CD4-positive, alpha-beta T cell treated with Interleukin-6 for 4 hours (primary cell): ENCODE data around the gene RYR3.

Experiments
- DNase-seq: peaks from one replicate; pipeline ENCODE4 v3.0.0-alpha.2; 2020; ENCODE audit warnings: mixed read lengths

RYR3 gene

GRCh38 chr15:33852094-33852493, 541.3 kb downstream of the RYR3 start:
- no peak for DNase-seq

- DNase-seq, result no peak
Measured at GRCh38 chr15:33852570-33852969, 541.8 kb downstream of the RYR3 start.

DNA sequence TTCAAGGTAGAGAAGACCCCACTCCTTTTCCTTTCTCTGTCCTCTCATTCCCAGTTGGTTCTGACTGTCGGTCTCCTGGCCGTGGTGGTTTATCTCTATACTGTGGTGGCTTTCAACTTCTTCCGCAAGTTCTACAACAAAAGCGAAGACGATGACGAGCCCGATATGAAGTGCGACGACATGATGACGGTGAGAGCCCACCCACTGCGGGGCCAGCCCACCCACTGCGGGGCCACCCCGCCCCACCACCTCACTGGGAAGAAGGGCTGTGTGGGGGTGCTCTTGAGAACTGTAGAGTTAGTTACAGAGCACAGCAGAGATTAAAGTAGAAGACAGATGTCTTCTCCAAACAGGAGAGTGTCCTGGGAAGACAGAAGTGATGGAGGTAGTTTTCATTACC, 547.0 kb downstream of the RYR3 start:
- no peak for DNase-seq

DNA sequence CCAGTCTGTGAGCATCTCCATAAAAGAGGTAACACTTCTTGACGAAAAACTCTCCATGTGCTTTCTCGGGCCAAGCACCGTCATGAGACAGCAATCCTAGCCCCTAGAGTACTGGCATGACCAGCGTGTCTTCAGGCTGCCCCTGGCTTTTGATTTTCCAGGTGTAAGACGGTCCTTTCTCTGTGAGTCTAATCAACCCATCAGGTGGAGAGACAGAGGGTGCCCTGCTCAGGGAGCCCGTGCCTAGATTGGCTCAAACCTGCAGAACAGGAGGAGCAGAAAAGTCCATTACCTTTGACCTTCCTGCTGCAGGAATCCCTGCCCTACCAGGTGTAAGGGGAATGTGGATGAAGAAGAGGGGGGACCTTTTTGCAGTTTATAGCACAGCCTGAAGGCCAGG, 548.1 kb downstream of the RYR3 start:
- DNase-seq, result no peak

DNA sequence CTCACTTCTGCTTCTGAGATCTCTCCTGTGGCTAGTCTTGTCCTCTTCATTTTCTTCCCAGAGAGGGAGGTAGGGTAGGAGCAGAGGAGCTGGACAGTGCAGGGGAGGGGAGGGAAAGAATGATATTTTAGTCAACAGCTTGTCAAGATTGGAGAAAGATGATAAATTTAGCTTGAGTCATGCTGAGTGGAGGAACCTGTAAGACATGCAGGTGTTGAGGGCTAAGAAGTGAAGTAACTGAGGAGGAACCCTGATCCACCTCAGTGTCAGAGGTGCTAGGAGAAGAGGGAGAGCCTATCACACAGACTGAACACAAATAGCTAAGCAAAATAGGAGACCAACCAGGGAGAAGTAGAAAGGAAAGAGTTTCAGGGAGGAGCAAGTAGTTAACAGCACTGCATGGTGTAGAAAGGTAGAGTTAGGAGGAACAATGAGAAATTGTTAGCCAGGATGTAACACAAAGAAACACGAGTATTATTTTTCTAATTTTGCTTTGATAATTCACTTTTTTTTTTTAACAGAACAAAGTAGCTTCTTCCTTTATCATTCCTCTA, 549.3 kb downstream of the RYR3 start:
- DNase-seq, result no peak

DNA sequence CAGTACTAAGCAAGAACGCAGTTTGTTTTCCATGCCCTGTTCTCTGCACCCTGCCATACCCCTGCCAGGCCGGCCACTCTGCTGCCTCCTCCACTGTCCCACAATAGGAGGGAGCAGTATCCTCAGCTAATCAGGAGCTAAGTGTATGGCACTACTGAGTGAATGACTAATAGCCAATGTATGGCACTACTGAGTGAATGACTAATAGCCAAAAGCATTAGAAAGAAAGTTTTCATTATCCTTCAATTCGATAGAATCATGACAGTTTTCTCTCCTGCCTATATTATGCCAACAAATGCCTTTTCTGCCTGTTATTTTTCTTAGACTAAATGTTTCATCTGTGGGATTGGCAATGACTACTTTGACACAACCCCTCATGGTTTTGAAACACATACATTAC, 550.0 kb downstream of the RYR3 start:
- DNase-seq, result no peak

DNA sequence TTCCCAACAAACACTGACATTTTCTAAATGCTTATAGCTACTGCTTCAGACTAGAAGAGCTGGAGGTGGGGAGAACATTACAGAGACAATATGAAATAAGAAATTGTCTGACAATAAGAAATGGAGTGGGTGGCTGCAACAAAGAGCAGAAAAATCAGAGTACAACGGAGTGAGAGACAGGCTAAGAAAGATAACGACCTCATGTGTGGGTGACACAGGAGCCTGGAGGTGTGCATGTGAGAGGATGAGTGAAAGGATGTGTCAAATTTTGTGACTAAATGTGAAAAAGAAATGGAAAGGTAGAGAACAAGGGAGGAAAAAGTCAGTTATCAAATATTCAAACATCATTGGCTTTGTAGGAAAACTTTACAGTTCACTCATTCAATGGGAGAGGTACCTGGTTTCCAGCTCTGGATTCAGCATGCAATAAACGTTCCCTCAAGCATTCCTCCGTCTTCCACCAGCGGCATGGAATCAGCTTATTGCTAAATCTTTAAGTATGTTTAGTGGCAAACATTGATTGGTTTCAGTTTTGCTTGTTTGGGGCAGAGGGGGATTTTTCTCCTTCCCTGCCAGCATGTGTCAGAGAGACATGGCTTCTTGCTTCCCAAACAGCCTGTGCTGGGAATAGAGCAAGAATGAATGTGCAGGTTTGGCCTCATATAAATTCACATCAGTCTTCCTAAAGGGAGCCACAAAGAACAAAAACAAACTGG, 553.8 kb downstream of the RYR3 start:
- DNase-seq, result no peak

DNA sequence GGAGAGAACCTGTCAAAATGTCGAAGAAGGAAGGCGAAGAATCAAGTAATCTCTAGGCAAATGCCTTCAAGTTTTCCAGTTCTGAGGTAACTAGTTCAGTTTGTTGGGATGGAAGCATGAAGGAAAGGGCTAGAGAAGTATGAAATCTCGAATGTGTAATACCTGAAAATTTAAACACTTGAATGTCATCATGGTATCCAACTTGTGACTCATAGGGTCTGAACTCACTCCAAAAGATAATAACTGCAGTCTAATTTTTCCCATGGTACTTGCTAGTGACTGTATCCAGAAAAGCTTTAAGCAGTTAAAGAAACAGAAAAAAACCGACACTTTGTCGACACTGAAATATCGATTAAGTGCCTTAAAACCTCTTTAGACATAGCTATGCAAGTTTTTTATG, 554.6 kb downstream of the RYR3 start:
- DNase-seq, result no peak

DNA sequence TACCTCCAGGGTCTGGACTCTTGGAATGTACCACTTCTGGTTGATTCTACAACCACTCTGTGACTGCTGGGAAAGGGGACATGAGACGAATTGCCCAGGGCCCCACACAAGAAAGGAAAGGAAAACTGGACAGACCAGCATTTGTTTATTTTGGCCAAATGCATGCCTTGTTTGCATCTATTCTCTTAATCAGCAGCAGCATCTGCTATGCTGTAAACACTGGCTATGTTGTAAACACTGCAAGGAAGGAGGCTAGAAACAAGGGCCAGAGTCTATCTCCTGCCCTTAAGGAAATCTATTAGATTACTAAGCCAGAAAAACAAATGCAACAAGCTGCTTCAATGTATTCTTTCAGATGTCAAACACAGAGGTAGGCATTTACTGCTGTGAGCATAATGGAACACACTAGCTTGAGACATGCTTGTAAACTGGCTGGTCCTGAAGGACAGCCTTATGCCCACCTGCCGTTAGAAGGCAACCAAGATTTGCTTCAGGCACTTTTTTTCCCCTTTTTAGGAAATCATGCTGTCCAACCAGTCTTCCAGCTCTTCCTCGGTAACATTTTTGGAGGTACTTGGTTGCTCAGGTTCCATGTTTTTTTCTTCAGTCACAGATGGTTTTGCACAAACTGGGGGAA, 555.5 kb downstream of the RYR3 start:
- no peak for DNase-seq

DNA sequence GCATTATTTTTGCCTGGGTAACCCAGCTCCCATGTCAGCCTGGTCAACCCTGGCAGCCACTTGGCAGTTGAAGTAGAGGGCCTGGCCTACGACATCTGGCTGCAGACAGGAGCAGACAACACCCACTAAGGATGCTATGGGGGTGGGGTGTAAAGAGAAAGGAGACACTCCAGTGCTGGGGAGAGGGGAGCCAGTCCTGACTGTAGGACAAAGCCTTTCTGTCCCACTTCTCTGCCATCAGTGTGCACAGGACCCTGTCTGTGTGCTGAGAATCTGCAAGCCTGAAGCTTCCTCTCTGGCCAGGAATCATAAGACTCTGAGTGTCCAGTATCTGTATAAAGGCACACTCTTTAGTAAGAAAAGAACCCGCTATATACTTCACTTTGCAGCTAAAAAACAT, 561.2 kb downstream of the RYR3 start:
- no peak for DNase-seq

DNA sequence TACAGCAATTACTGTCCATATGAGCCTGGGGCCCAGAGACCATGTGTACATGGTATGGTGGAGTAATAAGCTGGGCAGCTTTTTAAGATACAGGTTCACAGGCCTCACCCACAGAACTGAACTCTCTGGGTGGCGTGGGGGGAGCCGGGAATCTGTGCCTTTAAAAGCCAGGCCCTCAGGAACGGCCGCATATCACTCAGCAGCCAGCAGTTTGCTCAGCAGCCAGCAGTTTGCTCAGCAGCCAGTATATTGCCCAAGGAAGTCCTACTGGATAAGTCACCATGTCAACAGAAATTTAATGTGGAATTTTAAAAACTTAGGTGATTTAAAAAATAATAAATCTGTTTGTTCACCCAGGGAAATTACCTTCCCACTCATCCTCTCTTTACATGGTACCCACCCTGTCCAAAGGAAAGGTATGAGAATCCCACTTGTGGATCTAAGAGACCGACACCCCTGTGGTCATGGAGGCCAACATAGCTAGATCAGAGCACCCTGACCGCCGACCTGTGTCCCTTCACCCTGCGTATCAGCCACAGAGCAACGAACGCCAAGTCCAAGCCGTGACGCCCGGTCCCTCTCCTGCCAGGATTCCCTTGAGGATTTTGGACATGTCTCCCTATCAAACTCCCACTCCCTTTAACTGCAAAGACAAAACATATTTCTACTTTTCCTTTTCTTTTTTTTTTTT, 561.8 kb downstream of the RYR3 start:
- no peak for DNase-seq

GRCh38 chr15:33874156-33874555, 563.4 kb downstream of the RYR3 start:
- no peak for DNase-seq

- DNase-seq, result no peak
Measured at GRCh38 chr15:33882921-33883320, 572.2 kb downstream of the RYR3 start.

DNA sequence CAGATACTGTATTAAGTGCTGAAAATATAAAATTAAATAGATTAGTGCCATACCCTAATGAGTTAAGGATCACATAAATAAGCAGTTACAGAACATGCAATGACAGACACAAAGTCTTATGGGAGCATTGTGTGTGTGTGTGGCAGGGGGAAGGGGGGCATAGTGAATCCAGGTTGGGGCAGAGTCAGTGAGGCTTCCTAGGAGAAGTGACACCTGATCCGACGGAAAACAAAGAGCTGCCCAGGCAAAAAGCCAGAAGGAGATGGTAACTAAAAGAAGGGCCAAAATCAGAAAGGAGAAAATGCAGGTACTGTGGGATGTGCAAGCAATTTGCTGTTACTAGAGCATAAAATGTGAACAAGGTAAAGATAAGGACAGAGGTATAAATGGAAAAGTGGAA, 577.4 kb downstream of the RYR3 start:
- DNase-seq, result no peak

GRCh38 chr15:33894193-33894592, 583.4 kb downstream of the RYR3 start:
- DNase-seq, result no peak

DNA sequence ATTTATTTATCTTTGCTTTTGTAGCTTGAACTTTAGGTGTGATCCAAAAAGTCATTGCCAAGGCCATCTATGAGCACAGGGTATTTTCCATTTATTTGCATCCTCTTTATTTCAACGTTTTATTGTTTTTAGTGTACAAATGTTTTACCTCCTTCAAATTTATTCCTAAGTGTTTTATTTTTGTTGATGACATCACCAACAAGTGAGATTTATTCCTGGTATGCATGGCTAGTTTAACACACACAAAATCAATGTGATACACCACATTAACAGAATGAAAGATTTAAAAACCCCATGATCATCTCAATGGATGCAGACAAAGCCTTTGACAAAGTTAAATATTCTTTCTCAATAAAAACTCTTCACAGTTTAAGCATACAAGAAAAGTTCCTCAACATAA, 591.3 kb downstream of the RYR3 start:
- DNase-seq, result no peak

DNA sequence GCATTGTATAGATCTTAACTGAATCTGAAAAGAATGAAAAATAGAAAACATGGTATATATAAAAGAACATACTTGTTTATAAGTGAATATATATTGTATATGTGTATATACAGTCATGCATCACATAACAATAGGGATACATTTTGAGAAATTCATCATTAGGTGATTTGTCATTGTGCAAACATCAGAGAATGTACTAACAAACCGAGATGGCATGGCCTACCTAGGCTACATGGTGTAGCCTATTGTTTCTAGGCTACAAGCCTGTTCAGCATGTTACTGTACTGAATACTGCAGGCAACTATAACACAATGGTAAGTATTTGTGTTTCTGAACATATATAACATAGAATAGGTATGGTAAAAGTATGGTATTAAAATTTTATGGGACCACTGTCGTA, 592.9 kb downstream of the RYR3 start:
- DNase-seq, result no peak

- no peak for DNase-seq
Measured at GRCh38 chr15:33907326-33907725, 596.6 kb downstream of the RYR3 start.

GRCh38 chr15:33908406-33908805, 597.6 kb downstream of the RYR3 start:
- no peak for DNase-seq

- DNase-seq, result no peak
Measured at GRCh38 chr15:33910741-33911140, 600.0 kb downstream of the RYR3 start.

- DNase-seq, result no peak
Measured at GRCh38 chr15:33912326-33912725, 601.6 kb downstream of the RYR3 start.

DNA sequence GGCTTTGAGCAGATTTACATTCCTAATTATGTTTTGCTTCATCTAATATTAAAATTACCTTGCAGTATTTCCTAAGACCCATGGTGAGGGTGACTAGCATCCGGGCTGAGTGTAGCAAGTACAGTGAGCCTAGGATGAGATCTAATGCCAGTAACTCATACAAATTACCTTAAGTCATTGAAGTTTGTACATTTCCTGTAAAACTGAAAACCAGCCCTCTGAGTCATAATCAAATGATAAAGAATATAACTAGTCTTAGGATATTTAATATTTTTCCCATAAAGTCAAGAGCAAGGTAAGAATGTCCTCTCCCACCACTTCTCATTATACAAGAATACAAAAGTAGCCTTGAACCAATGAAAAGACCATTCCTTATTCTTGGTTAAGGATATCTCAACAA, 602.7 kb downstream of the RYR3 start:
- no peak for DNase-seq
